NCI-H748 treated with DMSO at 0.1 percent for 48 hours (cell line): ENCODE measurements around the gene GLRA3.

ENCODE experiments used
- DNase-seq: peaks from one replicate; lab custom pipeline; 2025; lab: John Stamatoyannopoulos, UW

Gene GLRA3

DNA sequence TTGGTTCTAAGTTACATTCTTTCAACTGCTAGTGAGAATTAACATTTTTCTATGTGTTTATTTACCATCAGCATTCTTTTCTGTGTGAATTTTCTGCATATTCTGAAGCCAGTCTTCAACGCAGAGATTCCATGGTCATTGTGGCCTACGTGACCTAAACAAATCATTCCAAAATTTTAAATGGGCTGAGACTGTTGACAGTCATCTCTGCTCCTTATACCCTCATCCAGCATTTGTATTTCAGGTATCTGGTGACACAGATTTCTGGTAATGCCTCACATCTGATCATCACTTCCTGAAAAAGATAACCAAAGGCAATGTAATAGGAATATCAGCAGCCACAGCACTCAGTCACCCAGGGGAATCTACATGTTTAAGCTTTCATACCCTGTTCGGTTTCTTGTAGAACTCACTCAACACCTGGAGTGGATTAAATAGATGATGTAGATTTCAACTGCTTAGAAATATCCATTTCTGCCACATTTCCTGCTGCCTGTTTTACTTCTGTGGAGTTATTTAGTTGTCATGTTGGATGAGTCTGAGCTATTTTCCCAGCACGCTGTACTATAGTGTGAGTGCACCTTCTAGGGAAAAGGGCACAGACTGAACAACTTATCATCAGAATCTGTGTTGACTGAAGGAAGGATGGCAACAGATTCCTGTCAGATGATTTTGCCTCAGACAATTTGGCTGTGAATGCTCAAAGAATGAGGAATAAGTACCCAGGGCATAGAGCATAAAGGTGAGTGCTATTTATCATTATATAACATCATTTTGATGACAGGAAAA is 233.7 kb downstream of the GLRA3 start:
- DNase-seq, result no peak

DNA sequence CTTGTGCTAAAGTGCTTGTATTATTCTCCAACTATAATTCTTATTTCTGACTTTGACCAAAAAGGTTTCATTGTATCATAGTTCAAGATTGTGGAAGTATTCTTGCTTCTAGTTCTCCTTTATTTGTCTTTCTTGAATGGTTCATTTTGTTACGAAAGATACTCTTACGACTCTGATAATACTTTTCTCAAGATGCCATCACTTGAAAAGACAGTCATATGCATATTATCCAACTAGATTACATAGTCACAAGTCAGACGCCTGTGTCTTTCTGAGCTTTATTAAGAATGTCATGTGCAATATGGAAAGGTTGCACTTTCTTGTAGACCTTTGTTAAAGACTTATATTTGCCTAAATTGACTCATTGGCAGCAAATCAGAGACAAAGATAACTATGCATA is 235.3 kb downstream of the GLRA3 start:
- no peak for DNase-seq

DNA sequence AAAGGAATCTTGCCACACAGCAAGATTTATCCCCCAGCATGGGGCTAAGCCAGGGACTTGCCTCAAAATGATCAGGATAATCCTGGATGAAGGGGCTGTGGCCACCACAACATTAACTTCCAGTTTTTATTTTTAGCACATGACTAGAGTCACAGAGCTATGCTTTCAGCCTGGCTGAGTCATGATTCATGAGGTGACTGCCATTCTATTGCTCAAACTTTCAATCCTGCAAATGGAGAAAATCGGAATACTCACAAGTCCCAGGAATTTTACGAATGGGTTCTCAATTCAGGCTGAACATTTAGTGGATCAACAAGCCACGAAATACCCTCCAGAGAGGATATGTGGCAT is 236.1 kb downstream of the GLRA3 start:
- DNase-seq, result no peak

- no peak for DNase-seq
Observed at GRCh38 chr4:174592256-174592984, 236.6 kb downstream of the GLRA3 start.

- DNase-seq, result no peak
Observed at GRCh38 chr4:174591243-174592021, 237.6 kb downstream of the GLRA3 start.

- no peak for DNase-seq
Observed at GRCh38 chr4:174590336-174590735, 238.7 kb downstream of the GLRA3 start.
